Stimulated activated CD4-positive, alpha-beta T cell treated with anti-CD3 and anti-CD28 coated beads, Interleukin-4, amount 100 ng/mL, for 24 hours (primary cell): ENCODE results near the gene KIF4A.

Experiments
- DNase-seq: peaks from one replicate; pipeline ENCODE4 v3.0.0-alpha.2; 2020

The KIF4A gene

DNA sequence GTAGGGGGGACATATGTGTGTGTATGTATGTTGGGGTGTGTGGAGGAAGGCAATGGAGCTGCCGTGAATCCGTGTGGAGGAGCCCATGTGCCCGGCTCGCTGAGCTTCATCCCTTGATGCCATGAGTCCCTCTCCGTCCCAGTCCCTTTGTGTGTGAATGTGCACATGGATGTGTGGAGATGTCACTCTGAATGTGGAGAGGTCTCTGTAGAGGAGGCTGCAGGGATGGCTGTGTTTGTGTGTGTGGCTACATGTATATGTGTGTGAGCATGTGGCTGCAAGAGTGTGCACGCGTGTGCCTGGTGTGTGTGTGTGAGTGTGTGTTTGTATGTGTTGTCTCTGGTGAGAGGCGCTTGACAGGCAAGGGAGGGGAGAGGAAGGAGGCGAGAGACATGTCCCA, 156.0 kb downstream of the KIF4A start:
- DNase-seq, result no peak

DNA sequence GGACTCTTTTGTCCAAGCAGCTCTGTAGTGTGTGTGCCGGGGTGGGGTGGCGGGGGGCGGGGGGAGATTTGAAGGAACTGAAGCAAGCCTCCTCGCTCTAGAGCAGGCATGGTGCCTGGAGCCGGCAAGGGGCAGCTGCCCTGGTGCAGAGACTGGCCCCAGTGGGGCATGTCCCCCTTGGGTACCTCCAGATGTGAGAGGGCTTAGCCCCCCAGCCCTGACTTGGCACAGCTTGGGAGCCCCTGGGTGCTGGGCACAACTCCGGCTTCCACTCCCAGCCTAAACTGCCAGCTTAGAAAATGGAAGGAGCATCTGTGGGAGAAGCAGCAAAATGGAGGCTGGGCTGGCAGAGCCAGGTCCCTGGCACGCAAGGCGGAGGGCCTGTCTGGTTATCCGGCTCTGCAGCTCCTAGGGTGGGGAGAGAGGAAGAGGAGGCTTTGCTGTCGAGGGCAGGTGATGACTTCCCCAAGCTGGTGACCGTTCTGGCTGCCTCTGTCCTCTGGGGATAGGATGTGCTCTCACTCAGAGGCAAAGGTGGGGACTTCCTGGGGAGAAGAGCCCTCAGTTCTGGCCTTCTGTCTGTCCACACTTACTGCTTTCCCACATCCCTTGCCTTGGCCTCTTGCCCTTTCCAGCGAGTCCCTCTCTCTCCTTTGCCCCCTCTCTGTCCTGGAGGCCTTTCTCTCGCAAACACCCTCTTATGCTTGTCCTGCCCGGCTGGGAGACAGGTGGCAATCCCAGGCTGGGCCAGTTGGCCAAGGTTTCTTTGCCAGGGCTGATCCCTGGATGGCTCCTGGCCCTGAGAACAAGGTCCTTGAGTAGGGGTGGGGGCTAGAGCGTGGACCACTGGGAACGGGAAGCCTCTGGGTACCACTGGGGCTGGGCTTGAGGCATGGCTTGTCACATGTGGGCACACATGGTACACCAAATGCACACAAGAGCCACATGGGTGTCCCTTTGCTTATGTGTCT, 156.8 kb downstream of the KIF4A start:
- no peak for DNase-seq

DNA sequence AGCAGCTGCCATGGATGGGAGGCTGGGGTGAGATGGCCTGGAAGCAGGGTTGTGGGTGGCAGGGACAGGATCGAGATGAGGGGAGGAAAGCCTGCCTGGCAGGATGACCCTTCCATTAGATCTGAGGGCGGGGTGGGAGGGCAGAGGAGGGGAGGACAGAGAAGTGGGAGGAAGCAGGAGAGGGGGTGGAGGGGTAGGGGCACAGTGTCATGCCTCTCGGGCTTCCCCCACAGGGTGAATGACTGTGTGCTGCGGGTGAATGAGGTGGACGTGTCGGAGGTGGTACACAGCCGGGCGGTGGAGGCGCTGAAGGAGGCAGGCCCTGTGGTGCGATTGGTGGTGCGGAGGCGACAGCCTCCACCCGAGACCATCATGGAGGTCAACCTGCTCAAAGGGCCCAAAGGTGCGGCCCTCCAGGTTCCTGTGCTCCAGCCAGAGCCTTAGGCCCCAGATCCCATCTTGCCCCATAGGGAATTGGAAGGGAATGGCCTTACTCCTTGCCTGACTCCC, 159.6 kb downstream of the KIF4A start:
- no peak for DNase-seq

DNA sequence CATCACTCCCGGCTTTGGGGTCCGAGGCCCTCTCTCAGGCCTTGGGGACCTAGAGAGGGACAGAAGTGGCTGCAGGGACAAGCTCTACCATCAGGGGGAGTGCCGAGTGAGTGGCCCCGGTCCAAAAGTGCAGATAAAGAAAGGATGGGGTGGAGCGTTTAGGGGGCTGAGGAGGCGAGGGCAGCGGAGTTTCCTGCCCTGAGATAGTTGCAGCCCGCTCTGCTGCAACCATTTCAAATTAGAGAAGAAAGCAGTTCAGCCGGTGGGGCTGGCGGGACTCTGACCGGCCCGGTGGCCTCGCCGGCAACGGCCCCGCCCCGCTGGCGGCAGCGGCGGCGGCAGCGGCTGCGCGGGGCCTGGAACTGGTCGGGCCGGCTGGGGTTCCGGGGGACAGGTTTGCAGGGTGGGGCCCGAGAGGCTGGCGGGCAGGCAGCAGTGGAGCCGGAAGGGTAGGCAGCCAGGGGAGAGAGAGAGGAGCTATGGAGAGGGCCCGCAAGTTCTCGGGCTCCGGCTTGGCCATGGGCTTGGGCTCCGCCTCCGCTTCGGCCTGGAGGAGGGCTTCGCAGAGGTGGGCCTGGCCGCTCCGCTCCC, 162.3 kb downstream of the KIF4A start:
- DNase-seq, result peak; percentile 61

DNA sequence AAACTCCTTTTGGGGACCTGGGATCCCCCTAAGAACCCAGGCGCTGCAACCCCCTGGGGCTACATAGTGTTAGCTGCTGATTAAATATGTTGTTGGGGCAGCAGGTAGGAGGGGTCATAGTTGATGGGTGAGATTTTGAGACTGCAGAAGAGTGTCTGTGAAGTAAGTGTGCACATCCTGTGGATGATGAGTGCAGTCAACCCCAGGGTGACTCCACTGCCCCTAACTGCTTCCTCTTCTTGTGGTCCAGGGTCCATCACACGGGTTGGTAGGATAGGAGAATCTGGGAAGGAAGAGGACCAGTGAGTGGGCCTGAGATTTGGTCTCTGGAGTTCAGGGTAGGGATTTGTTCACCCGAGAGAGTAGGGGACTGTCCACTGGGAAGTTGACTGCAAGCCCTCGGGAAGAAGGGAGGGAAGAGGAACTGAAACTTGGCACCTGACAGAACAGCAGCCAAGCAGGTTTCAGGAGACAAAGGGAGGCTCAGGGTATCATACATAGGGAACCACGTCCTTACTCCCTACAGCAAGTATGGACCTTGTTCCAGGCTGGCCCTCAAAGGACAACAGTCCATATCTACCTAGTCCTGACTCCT, 163.2 kb downstream of the KIF4A start:
- DNase-seq, result no peak

DNA sequence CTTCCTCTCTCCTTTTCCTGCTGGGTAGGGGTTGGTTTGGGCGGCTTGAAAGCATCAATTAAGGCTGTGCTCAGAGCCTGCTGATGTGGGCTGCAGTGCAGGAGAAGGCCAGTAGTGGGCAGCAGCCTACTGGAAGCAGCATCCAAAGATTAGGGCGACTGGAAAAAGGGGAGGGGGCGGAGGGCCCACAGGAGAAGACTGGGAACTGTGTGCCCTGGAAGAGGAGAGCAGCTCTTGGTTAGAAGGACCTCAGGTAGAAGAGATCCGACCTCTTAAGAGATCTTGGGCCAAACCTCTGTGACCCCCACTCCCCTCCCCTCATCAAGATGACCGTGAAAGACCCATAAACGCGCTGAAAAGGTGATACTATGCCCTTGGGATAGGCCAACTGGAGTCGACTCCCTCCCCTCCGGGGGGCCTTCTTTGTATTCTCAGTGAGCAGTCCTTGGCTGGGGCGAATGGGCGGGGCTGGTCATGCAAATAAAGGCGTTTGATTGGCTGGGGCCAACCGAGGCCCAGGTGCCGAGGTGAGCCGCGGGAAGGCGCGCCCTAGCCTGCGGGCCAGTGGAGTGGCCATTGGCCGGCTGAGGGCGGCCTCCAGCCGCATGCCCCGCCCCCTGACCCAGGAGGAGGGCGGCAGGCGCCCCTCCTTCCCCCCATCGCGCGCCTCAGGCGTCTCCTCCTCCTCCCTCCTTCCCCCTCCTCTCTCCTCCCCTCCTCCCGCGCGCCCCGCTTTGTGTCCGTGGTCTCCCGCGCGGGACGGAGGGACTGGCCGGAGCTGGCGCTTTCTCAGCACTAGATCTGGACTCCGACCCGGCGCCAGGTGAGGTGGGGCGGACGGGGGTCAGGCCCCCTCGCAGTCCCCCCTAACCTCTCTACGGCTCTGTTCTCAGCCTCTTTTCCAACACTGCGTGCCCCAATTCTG, 164.8 kb downstream of the KIF4A start:
- DNase-seq, result peak; percentile 60

DNA sequence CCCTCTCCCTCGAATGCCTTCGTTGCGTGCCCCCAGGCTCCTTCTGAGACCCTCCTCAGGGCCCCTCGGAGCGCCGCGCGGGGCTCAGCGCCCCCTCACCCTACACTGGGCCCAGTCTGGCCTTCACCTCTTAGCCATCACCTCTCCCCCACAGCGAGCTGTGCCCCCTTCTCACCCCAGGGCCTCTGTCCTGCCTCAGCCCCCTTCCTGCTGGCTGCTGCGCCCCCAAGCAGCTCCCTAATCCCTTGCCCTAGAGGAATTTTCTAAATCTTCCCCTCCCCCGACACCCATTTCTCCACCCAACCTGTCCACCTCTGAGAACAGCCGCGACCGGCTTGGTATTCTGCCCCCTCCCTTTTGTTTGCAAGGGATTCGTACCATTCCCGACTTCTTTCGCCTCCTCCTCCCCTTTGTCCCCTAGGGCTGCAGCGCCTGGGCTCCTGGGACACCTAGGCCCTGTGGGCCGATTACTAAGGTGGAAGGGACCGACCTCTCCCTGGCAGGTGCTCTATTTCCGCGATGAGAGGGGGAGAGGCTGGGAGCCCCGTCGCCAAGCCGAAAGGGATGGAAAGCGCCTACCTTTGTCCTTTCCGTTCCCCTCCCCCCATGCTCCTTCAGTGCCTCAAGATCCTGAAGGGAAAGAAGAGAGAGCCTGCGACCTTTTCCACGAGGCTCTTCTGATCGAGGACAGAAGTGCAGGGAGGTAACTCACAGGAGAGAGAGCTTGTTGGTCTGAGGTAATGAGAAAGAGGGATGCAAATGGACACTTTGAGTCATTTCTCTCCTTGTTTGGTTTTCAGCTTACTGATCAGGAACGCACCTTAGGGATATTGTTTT, 165.7 kb downstream of the KIF4A start:
- DNase-seq, result no peak

DNA sequence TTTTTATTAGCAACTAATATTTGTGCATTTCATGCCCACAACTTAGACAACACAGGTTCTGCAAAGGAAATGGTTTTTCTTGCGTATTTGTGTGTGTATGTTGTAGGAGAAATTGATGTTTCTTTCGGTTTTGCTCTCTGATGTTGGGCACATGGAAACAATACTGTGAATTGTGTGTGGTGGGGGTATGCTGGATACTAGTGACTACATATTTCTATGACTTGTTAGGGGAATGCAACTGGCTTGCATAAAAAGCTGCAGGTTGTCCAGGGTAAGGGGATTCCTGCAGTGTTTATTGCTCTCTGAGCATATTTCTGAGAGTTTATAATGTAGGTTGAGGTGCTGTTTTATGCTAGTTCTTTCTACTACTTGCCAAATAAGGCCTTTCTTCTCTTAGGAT, 166.4 kb downstream of the KIF4A start:
- DNase-seq, result no peak

DNA sequence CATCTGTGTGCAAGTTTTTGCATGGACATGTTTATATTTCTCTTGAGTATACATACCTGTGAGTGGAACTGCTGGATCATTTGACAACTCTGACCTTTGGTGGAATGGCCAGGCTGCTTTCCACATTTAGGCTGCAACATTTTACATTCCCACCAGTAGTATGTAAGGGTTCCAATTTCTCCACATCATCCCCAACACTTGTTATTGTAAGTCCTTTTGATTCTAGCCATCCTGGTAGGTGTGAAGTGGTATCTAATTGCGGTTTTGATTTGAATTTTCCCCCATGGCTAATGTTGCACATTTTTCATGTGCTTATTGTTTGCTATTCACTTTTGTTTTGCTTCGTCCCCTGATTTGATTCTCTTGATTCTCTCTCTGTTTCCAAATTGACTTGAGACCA, 171.1 kb downstream of the KIF4A start:
- DNase-seq, result no peak

DNA sequence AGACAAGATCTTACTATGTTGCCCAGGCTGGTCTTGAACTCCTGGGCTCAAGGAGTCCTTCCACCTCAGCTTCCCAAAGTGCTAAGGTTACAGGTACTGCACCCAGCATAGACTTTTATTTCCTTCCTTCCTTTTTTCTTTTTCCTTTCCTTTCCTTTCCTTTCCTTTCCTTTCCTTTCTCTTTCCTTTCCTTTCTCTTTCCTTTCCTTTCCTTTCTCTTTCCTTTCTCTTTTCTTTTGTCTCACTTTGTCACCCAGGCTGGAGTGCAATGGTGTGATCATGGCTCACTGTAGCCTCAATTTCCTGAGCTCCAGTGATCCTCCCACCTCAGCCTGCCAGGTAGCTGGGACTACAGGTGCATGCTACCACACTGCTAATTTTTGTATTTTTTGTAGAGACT, 174.1 kb downstream of the KIF4A start:
- DNase-seq, result no peak

DNA sequence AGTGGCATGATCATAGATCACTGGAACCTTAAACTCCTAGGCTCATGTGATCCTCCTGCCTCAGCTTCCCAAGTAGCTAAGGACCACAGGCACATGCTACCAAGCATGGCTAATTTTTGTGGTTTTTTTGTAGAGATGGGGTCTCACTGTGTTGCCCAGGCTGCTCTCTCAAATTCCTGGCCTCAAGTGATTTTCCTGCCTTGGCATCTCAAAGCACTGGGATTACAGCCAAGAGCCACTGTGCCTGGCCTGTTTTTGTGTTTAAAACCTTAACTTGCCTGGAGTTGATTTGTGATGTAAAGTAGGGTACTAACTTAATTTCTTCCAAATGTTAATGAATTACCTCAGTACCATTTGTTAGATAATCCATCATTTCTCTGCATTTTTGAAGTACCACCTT, 177.1 kb downstream of the KIF4A start:
- DNase-seq, result no peak

DNA sequence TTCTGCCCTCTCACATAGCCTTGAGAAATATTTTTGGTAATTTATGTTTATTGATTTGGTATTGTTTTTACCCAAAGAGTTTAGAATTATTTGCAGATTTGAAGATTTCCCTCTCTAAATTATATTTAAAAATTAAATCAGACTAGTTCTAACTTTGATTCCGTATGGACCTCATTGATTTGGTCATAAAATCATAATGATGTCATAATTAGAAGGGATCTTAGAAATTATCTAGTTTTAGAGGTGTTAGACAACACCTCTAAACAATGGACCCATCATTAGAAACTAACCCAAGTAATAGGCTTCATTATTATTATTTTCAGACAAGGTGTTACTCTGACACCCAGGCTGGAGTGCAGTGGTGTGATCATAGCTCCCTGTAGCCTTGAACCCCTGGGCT, 178.8 kb downstream of the KIF4A start:
- DNase-seq, result no peak
